ENCODE data around the gene IGIP. TPM values are rescaled to one million over a fixed set of nuclear protein-coding genes. Genes with fewer than 3 reads are reported as not detected.
"Not testable (repeated sequence)": the region's sequence is repeated elsewhere in the genome, so short reads cannot be mapped to it uniquely, and the experiment has no call there.

The IGIP gene
- polyA plus RNA-seq, 1 donor (not counting 4 experiments of a cell fraction or from before 2014, with no cell fraction given) = 1.5 TPM

DNA sequence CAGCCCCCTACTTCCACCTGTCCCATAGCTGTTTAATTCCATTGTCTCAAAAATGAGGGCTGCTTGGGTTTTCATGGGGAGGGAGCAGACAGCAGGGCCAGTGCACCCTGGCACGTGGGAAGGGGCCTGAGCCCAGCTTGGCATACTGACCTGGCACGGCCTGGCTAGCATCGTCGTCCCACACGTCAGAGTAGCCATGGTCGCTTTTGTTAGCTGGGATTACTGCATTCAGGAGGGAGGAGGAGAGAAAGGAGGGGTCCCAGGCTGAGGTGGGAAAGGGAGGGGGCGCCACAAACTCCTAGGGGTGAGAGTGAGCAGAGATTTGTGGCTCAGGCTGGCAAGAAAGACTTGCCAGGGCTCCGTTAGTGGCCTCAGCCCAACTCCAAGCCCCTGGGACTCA, 28.2 kb downstream of the IGIP start:
- H2AFZ ChIP-seq (ENCODE audit: control insufficient read depth, low read length) = no peak overlapping the region
- DNase-seq (ENCODE audit: low read depth, low spot score) = no peak
- H3K4me2 ChIP-seq (ENCODE audit: control insufficient read depth, extremely low read depth, insufficient read depth, low read depth, low read length) = no peak overlapping the region
- H3K4me1 ChIP-seq (ENCODE audit: control insufficient read depth, extremely low read depth, insufficient read depth, low read length) = peaks cover 6% of the 10 kb centered on the region
- no peaks in the 10 kb centered on the region for H3K9me1 ChIP-seq (ENCODE audit: control insufficient read depth, extremely low read depth, insufficient read depth, low read length)
- H3K79me2 ChIP-seq (ENCODE audit: control insufficient read depth, insufficient read depth, low read length) = no peaks in the 10 kb centered on the region
- dilution Hi-C loops (cut with MboI; ENCODE audit: extremely low pct_ligation_motif_present, low sequenced_read_pairs) = loop anchor here (25.0 kb wide), 1 partner anchor 92 kb away; no protein-coding TSS in a partner anchor
- FAIRE-seq = no peak
- no peak overlapping the region for H3K9ac ChIP-seq (ENCODE audit: control insufficient read depth, extremely low read depth, insufficient read depth, low read length)
- H3K27me3 ChIP-seq (ENCODE audit: control insufficient read depth, extremely low read depth, insufficient read depth, low read length) = no peaks in the 10 kb centered on the region
- no peaks in the 10 kb centered on the region for H4K20me1 ChIP-seq (ENCODE audit: control insufficient read depth, extremely low read depth, insufficient read depth, low read length)
- TF ChIP-seq EZH2 (IDR thresholded peaks at IDR 0.05; ENCODE audit: low read length) = no peak
- TF ChIP-seq, protein P1, sequence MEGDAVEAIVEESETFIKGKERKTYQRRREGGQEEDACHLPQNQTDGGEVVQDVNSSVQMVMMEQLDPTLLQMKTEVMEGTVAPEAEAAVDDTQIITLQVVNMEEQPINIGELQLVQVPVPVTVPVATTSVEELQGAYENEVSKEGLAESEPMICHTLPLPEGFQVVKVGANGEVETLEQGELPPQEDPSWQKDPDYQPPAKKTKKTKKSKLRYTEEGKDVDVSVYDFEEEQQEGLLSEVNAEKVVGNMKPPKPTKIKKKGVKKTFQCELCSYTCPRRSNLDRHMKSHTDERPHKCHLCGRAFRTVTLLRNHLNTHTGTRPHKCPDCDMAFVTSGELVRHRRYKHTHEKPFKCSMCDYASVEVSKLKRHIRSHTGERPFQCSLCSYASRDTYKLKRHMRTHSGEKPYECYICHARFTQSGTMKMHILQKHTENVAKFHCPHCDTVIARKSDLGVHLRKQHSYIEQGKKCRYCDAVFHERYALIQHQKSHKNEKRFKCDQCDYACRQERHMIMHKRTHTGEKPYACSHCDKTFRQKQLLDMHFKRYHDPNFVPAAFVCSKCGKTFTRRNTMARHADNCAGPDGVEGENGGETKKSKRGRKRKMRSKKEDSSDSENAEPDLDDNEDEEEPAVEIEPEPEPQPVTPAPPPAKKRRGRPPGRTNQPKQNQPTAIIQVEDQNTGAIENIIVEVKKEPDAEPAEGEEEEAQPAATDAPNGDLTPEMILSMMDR (optimal IDR thresholded peaks at IDR 0.05 in 1 of 3, IDR thresholded peaks at IDR 0.05 in 1 of 3, conservative IDR thresholded peaks at IDR 0.05 in 1 of 3; ENCODE audit: extremely low read depth in 1 of 3, insufficient read depth in 2 of 3, low read length in 3 of 3) = no peak
- no peaks in the 10 kb centered on the region for H3K36me3 ChIP-seq (ENCODE audit: control insufficient read depth in 2 of 2, extremely low read depth in 1 of 2, insufficient read depth in 2 of 2, low read length in 2 of 2)
- no peak overlapping the region for H3K4me3 ChIP-seq (ENCODE audit: control insufficient read depth in 2 of 3, extremely low read depth in 1 of 3, insufficient read depth in 2 of 3, low read depth in 1 of 3, low read length in 3 of 3)
- H3K9me3 ChIP-seq (ENCODE audit: control insufficient read depth, low read depth, low read length) = no peaks in the 10 kb centered on the region
- H3K27ac ChIP-seq (ENCODE audit: control insufficient read depth, insufficient read depth, low read length) = no peak overlapping the region

DNA sequence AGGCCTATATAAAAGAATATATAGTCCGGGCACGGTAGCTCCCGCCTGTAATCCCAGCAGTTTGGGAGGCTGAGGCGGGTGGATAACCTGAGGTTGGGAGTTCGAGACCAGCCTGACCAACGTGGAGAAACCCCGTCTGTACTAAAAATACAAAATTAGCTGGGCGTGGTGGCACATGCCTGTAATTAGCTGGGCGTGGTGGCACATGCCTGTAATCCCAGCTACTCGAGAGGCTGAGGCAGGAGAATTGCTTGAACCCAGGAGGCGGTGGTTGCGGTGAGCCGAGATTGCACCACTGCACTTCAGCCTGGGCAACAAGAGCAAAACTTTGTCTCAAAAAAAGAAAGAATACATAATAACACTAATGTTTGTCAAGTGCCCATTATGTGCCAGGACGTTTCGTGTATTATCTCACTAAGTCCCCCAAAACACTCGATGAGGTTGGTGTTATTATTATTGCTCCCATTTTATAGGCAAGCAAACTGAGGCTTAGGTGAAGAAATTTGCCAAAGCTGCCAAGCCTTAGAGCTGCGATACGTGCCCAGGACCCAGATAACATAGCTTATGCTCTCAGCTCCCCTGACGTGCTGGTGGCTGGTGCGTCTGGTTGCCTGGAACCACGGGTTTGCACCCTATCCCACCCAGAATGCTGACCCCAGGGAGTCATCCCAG, 29.1 kb downstream of the IGIP start:
- not testable (repeated sequence) for H3K9me1 ChIP-seq (ENCODE audit: control insufficient read depth, extremely low read depth, insufficient read depth, low read length); H3K27me3 ChIP-seq (ENCODE audit: control insufficient read depth, extremely low read depth, insufficient read depth, low read length); H3K9ac ChIP-seq (ENCODE audit: control insufficient read depth, extremely low read depth, insufficient read depth, low read length); H3K4me1 ChIP-seq (ENCODE audit: control insufficient read depth, extremely low read depth, insufficient read depth, low read length); H3K36me3 ChIP-seq (ENCODE audit: control insufficient read depth in 2 of 2, extremely low read depth in 1 of 2, insufficient read depth in 2 of 2, low read length in 2 of 2); H3K4me2 ChIP-seq (ENCODE audit: control insufficient read depth, extremely low read depth, insufficient read depth, low read depth, low read length); H3K27ac ChIP-seq (ENCODE audit: control insufficient read depth, insufficient read depth, low read length); DNase-seq (ENCODE audit: low read depth, low spot score); H2AFZ ChIP-seq (ENCODE audit: control insufficient read depth, low read length); H3K79me2 ChIP-seq (ENCODE audit: control insufficient read depth, insufficient read depth, low read length); FAIRE-seq; H3K9me3 ChIP-seq (ENCODE audit: control insufficient read depth, low read depth, low read length); H4K20me1 ChIP-seq (ENCODE audit: control insufficient read depth, extremely low read depth, insufficient read depth, low read length); H3K4me3 ChIP-seq (ENCODE audit: control insufficient read depth in 2 of 3, extremely low read depth in 1 of 3, insufficient read depth in 2 of 3, low read depth in 1 of 3, low read length in 3 of 3)
- dilution Hi-C loops (cut with MboI; ENCODE audit: extremely low pct_ligation_motif_present, low sequenced_read_pairs) = loop anchor here (25.0 kb wide), 1 partner anchor 93 kb away; no protein-coding TSS in a partner anchor
